VCaP (cell line): ENCODE measurements around the gene STK10.

Experiments
- H3K27ac ChIP-seq: fragments of 450-650 bp; 2 replicates; pipeline ENCODE4 v1.5.1; 2017
- TF ChIP-seq, protein P1 (sequence below): fragments of 450-650 bp; conservative IDR thresholded peaks from 2 replicates; pipeline ENCODE4 v1.5.1; 2017; ENCODE audit warnings: mild to moderate bottlenecking, moderate library complexity

The STK10 gene

DNA sequence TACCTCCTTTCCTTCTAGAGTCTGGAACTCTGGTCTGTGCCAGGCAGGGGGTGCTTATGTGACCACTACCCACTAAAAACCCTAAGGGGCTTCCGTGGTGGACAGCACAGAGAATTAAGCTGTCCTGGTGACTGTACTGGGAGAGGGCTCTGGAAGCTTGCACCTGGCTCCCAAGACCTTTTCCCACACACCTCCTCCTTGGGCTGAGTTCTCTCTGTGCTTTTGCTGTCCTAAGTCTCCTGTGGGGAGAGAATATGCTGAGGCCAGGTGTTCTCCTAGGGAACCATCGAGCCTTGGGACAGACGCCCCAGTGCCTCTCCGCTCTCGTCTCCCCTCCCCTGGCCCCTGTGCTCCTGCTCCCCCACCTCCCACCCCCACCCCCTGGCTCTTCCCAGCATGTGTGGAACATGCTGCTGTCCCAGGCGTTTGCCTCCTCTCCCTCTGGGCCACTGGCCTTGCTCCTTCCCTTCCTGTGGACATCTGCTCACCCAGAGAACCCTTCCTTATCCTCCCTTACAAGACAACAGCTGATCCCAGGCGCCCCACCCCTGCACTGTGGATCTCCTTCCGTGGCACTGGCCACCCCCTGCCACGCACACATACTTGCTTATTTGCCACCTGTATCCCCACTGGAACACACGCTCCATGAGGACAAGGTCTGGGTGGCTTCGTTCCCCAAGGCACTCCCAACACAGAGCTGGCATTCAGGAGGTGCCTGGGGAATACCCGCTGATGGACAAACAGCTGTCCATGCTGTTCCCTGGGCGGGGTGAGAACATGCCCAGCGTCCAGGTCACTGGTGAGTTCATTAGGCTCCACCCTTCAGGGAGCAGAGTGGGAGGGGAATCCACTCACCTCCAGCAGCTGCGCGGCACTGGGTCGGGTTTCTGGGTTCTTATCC lies 83.0 kb downstream of the STK10 start:
- H3K27ac ChIP-seq, result no peak overlapping the region
- TF ChIP-seq, protein P1, sequence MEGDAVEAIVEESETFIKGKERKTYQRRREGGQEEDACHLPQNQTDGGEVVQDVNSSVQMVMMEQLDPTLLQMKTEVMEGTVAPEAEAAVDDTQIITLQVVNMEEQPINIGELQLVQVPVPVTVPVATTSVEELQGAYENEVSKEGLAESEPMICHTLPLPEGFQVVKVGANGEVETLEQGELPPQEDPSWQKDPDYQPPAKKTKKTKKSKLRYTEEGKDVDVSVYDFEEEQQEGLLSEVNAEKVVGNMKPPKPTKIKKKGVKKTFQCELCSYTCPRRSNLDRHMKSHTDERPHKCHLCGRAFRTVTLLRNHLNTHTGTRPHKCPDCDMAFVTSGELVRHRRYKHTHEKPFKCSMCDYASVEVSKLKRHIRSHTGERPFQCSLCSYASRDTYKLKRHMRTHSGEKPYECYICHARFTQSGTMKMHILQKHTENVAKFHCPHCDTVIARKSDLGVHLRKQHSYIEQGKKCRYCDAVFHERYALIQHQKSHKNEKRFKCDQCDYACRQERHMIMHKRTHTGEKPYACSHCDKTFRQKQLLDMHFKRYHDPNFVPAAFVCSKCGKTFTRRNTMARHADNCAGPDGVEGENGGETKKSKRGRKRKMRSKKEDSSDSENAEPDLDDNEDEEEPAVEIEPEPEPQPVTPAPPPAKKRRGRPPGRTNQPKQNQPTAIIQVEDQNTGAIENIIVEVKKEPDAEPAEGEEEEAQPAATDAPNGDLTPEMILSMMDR, result no peak

DNA sequence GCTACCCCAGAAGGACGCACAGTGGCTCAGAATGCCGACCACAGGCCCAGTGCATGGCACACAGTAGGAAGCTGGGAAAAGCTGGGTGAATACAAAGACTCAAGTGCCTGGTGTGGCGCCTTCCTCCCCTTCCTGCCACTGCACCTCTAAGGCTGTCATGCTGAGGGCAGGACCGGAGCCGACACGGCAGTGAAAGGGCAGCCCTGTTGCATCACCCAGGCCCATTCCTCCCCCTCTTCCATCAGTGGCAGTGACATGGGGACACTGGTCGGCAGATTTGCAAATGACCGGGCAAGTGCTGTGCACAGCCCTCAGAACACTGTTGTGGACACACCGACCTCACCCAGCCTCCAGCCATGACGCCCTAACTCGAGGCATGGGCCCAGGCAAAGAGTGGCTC lies 84.0 kb downstream of the STK10 start:
- TF ChIP-seq, protein P1, result no peak
- H3K27ac ChIP-seq, result no peak overlapping the region

DNA sequence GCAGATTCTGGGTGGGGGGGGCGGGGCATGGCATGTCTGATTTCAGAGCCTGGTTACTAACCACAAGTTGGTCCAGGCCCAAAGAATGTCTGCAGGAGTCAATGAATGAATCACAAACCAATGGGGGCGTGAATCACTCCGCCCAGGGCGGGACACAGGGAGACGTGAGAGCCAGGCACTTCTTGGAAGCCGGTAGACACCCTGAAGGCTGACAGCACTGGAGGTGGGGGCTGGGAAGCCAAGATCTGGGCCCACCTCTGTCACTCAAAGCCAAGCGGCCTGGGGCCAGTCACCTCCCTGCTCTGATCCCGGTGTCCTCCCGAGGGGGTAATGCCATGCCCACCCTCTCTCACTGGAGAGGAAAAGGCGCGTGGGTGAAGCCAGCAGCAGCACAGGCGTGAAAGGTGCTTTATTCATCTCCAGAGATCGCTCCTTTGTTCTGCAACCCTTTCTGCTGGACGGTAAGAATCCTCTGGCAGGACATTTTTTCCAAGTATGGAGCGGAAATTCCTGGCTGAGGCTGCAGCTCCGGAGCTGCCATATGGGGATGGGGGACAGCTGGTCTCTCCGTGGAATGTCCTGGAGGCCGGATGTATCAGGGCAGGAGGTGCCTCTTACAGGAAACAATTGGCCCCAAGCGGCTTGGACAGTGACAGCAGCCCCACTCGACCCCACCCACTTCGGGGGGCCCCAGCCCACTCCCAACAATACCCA lies 85.0 kb downstream of the STK10 start:
- no peak overlapping the region for H3K27ac ChIP-seq
- TF ChIP-seq, protein P1, result no peak

DNA sequence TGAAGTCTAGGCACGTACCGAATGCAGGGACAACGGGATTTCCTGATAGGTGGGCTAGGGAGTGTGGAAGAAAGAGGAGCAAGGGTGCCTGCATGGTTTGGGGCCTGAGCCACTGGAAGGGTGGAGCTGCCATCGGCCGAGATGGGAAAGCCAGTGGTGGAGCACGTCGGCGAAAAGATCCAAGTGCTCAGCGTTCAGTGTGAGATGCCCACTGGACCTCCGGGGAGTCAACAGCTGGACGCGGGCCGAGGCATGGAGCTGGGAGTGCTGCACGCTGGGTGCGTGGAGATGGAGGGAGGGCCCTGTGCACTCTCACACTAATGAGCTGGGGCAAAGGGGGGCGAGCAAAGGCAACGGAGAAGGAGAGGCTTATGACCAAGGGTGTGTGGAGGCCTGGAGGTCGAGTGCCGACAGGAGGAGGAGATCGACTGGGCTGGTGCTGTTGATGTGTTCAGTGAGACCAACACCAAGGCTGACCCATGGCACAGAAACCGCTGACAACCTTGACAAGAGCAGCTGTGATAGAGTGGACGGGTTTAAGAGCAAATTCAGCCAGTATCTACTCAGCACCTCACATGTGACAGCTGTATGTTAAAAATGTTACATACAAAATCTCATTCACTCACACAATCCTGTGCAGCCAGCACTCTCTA lies 85.7 kb downstream of the STK10 start:
- TF ChIP-seq, protein P1, result no peak
- no peak overlapping the region for H3K27ac ChIP-seq

DNA sequence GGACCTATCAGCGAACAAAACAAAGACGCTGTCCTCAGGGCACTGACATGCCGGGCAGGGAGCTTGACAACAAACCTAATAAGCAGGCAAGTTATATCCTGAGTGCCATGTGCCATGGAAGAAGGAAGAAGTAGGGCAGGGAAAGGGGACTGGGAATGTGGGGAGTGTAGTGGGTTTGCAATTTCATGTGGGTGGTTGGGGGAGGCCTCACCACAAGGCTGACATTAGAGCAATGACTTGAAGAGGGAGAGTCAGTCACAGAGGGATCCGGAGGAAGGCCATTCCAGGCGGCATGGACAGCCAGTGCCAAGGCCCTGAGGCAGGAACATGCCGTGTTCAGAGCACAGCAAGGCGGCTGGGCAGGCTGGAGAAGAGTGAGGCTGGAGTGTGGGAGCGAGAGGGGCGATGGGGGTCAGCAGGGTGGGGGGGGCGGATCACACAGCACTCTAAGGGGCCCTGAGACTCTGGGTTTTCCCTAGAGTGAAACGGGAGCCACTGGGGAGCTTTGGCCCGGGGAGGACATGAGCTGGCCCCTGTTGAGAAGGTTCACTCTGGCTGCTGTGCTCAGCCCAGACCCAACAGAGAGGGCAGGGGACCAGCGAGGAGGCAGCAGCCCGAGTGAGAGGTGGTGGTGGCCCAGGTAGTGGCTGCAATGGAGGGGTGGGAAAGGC lies 86.3 kb downstream of the STK10 start:
- TF ChIP-seq, protein P1, result no peak

DNA sequence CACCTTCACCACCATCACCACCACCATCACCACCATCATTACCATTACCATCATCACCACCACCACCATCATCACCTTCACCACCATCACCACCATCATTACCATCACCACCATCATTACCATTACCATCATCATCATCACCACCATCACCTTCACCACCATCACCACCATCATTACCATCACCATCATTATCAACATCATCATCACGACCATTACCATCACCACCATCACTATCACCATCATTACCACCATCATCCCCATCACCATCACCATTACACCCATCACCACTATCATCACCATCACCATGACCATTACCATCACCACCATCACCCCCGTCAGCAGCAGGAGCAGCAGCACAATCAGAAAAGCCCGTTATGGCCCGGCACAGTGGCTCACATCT lies 89.1 kb downstream of the STK10 start:
- TF ChIP-seq, protein P1, result no peak
- no peak overlapping the region for H3K27ac ChIP-seq

More for the DNA sequence above, 86.3 kb downstream of the STK10 start:
- H3K27ac ChIP-seq, result no peak overlapping the region

DNA sequence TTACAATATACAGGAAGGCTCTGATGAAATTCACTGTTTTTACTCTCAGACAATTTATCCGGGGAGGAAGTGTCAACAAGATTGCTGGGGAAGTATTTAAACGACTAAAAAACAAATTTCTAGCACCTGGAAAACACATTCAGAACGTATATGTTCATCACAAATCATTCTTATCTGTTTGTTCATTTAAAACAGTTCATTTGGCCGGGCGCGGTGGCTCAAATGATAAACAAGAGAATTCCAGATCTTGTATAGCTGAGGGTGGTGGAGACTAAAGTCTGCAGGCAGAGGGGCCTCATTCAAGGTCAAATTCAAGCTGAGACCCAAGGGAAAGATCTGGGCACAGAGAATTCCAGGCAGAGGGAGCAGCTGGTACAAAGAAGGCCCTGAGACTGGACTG lies 90.0 kb downstream of the STK10 start:
- TF ChIP-seq, protein P1, result no peak
- H3K27ac ChIP-seq, result no peak overlapping the region
